Measurements from ENCODE around the gene SFTA2. TPM values are rescaled to one million over a fixed set of nuclear protein-coding genes. Genes with fewer than 3 reads are reported as not detected.

The SFTA2 gene
- total RNA-seq, 1 experiment from 2014 or later: not detected

GRCh38 chr6:30889496-30889885, 42.5 kb downstream of the SFTA2 start:
- 0 out of 5 replicates have a peak overlapping the region, but pooled peaks of 1 of the 2 experiments have one; percentile 15 for H3K4me3 Mint-ChIP-seq
- peaks cover 51 to 55% of the 10 kb centered on the region in 2 experiments for H3K4me1 Mint-ChIP-seq
- H3K23ac ChIP-seq (ENCODE audit: insufficient read length, low read depth, low read length): no peak overlapping the region
- H3K9me3 ChIP-seq (ENCODE audit: control insufficient read depth, low read depth, low read length): no peaks in the 10 kb centered on the region
- no peak overlapping the region for H2AFZ ChIP-seq (ENCODE audit: low read length)
- H2BK120ac ChIP-seq (ENCODE audit: low read depth, low read length, poor library complexity, severe bottlenecking): no peak overlapping the region
- H3K56ac ChIP-seq (ENCODE audit: insufficient read length, low read depth, low read length): no peak overlapping the region
- H3K79me2 ChIP-seq (ENCODE audit: insufficient read depth, low read length): peaks cover 16% of the 10 kb centered on the region; the same call in 1 of the 2 replicates
- H3K4me1 ChIP-seq (ENCODE audit: insufficient read depth, low read length): peaks cover 4% of the 10 kb centered on the region; the same call in 1 of the 2 replicates
- no peak overlapping the region for H2BK12ac ChIP-seq (ENCODE audit: insufficient read length, low read depth, low read length)
- H3K23me2 ChIP-seq (ENCODE audit: insufficient read length, low read depth, low read length, poor library complexity, severe bottlenecking): peaks cover 9% of the 10 kb centered on the region
- no peak for TF ChIP-seq CTCF (conservative IDR thresholded peaks at IDR 0.05)
- H2BK20ac ChIP-seq (ENCODE audit: low read depth, low read length, poor library complexity, severe bottlenecking): no peak overlapping the region
- no peaks in the 10 kb centered on the region; the same call in 1 of the 2 replicates for H3K27me3 Mint-ChIP-seq (ENCODE audit: low read depth)
- no peak overlapping the region for H3T11ph ChIP-seq (ENCODE audit: low read length)
- DNase-seq: no peak
- H3K9me3 Mint-ChIP-seq: no peaks in the 10 kb centered on the region
- H2BK15ac ChIP-seq (ENCODE audit: low read depth, low read length): no peak overlapping the region
- H3K14ac ChIP-seq (ENCODE audit: insufficient read depth, low read length): no peak overlapping the region
- H3K27me3 ChIP-seq (ENCODE audit: insufficient read depth, low read length): no peaks in the 10 kb centered on the region
- H3K27ac ChIP-seq (ENCODE audit: insufficient read length, low read depth, low read length): no peak overlapping the region
- no peak overlapping the region for H4K91ac ChIP-seq (ENCODE audit: insufficient read length, low read depth, low read length)
- no peak overlapping the region for H2AK5ac ChIP-seq (ENCODE audit: insufficient read length, low read length)
- peaks cover 7% of the 10 kb centered on the region for H3K79me1 ChIP-seq (ENCODE audit: insufficient read depth, low read depth, low read length, poor library complexity, severe bottlenecking)
- no peak overlapping the region for H3K4me2 ChIP-seq (ENCODE audit: insufficient read depth, insufficient read length, low read length)
- no peaks in the 10 kb centered on the region for H4K20me1 ChIP-seq (ENCODE audit: control insufficient read depth, insufficient read depth, insufficient read length)
- H3K4ac ChIP-seq (ENCODE audit: low read depth, low read length): no peak overlapping the region
- no CpG with 5 or more reads among the region's 4 CpGs for WGBS (ENCODE audit: extremely low coverage, insufficient read length, low lambda C conversion rate)
- peaks cover 29 to 69% (median 65%) of the 10 kb centered on the region in 3 experiments; a peak in 6 of 7 replicates for H3K36me3 Mint-ChIP-seq (ENCODE audit: insufficient read depth in 1 of 3, low read depth in 3 of 3)
- H2BK5ac ChIP-seq (ENCODE audit: insufficient read length, low read length): no peak overlapping the region
- peak overlapping the region in 2 of 3 experiments; percentile 2 to 32; a peak in 2 of 7 replicates for H3K27ac Mint-ChIP-seq
- H3K9ac ChIP-seq (ENCODE audit: extremely low read depth, insufficient read length, low read length): no peak overlapping the region
- no peak overlapping the region for H4K5ac ChIP-seq (ENCODE audit: insufficient read length, low read depth, low read length)
- no peak overlapping the region for H4K8ac ChIP-seq (replicated peaks; ENCODE audit: insufficient read length, low read depth, low read length)
- no peak overlapping the region for H3K18ac ChIP-seq (ENCODE audit: insufficient read length, low read depth, low read length)

Data from H9 (cell line).